Measurements from ENCODE around the gene BCAR1.
"Not testable (repeated sequence)": the region's sequence is repeated elsewhere in the genome, so short reads cannot be mapped to it uniquely, and the experiment has no call there.

BCAR1 gene

GRCh38 chr16:75272097-75272551, 20.7 kb upstream of the BCAR1 start:
- no peak for DNase-seq (ENCODE audit: extremely low read depth in 1 of 2, low read depth in 1 of 2)

GRCh38 chr16:75271441-75272096, 20.1 kb upstream of the BCAR1 start:
- no peak for DNase-seq (ENCODE audit: extremely low read depth in 1 of 2, low read depth in 1 of 2)

GRCh38 chr16:75269358-75269757, 17.9 kb upstream of the BCAR1 start:
- not testable (repeated sequence) for DNase-seq (ENCODE audit: extremely low read depth in 1 of 2, low read depth in 1 of 2)

GRCh38 chr16:75267631-75268264, 16.3 kb upstream of the BCAR1 start:
- DNase-seq (ENCODE audit: extremely low read depth in 1 of 2, low read depth in 1 of 2), result no peak

- no peak for DNase-seq (ENCODE audit: extremely low read depth in 1 of 2, low read depth in 1 of 2)
Observed at GRCh38 chr16:75266738-75267630, 15.6 kb upstream of the BCAR1 start.

- no peak for DNase-seq (ENCODE audit: extremely low read depth in 1 of 2, low read depth in 1 of 2)
Observed at GRCh38 chr16:75265911-75266701, 14.7 kb upstream of the BCAR1 start.

- no peak for DNase-seq (ENCODE audit: extremely low read depth in 1 of 2, low read depth in 1 of 2)
Observed at GRCh38 chr16:75264999-75265910, 13.8 kb upstream of the BCAR1 start.

- no peak for DNase-seq (ENCODE audit: extremely low read depth in 1 of 2, low read depth in 1 of 2)
Observed at GRCh38 chr16:75264457-75264998, 13.1 kb upstream of the BCAR1 start.

GRCh38 chr16:75263963-75264445, 12.6 kb upstream of the BCAR1 start:
- DNase-seq (ENCODE audit: extremely low read depth in 1 of 2, low read depth in 1 of 2), result no peak

GRCh38 chr16:75263291-75263962, 12.0 kb upstream of the BCAR1 start:
- DNase-seq (ENCODE audit: extremely low read depth in 1 of 2, low read depth in 1 of 2), result no peak

- DNase-seq (ENCODE audit: extremely low read depth in 1 of 2, low read depth in 1 of 2), result no peak
Observed at GRCh38 chr16:75262800-75263127, 11.3 kb upstream of the BCAR1 start.

- DNase-seq (ENCODE audit: extremely low read depth in 1 of 2, low read depth in 1 of 2), result no peak
Observed at GRCh38 chr16:75262104-75262799, 10.8 kb upstream of the BCAR1 start.

GRCh38 chr16:75261590-75262078, 10.2 kb upstream of the BCAR1 start:
- no peak for DNase-seq (ENCODE audit: extremely low read depth in 1 of 2, low read depth in 1 of 2)

- no peak for DNase-seq (ENCODE audit: extremely low read depth in 1 of 2, low read depth in 1 of 2)
Observed at GRCh38 chr16:75260851-75261589, 9.6 kb upstream of the BCAR1 start.

GRCh38 chr16:75258807-75259141, 7.3 kb upstream of the BCAR1 start:
- DNase-seq (ENCODE audit: extremely low read depth in 1 of 2, low read depth in 1 of 2), result no peak

GRCh38 chr16:75257886-75258806, 6.7 kb upstream of the BCAR1 start:
- DNase-seq (ENCODE audit: extremely low read depth in 1 of 2, low read depth in 1 of 2), result no peak
